DND-41 (cell line): Measurements from ENCODE around the gene INPP5A.

ENCODE experiments used
- ATAC-seq: fragments of 200-7000 bp; cut with Tn5 transposase; 3 replicates; pipeline ENCODE4 v1.9.1; 2021; ENCODE audit warnings: low read depth; ENCODE audit not compliant: insufficient read depth
- DNase-seq: peaks from one replicate; pipeline ENCODE4 v3.0.0-alpha.2; 2020
- H2AFZ ChIP-seq: 2 replicates; pipeline ENCODE4 v1.6.0; 2012; ENCODE audit warnings: low read depth, low read length
- H3K27ac ChIP-seq: 2 replicates; pipeline ENCODE4 v1.5.1; 2012; ENCODE audit warnings: low read length, inconsistent platforms
- H3K27me3 ChIP-seq: fragments of 200-600 bp; sonication (generic); 2 replicates; pipeline ENCODE4 v1.6.0; 2012; ENCODE audit warnings: low read length, mild to moderate bottlenecking, inconsistent platforms; ENCODE audit not compliant: insufficient read depth, poor library complexity
- H3K36me3 ChIP-seq: 2 replicates; pipeline ENCODE4 v1.5.1; 2012; ENCODE audit warnings: low read length, inconsistent platforms; ENCODE audit not compliant: insufficient read depth
- H3K4me1 ChIP-seq: 2 replicates; pipeline ENCODE4 v1.5.1; 2012; ENCODE audit warnings: mild to moderate bottlenecking, low read length; ENCODE audit not compliant: insufficient read depth
- H3K4me2 ChIP-seq: 2 replicates; pipeline ENCODE4 v1.6.0; 2012; ENCODE audit warnings: mild to moderate bottlenecking, moderate library complexity, low read length, inconsistent platforms; ENCODE audit not compliant: insufficient read depth
- H3K4me3 ChIP-seq, 2 experiments: fragments of 200-600 bp in 1 of 2; shearing (Covaris generic) in 1 of 2; 2 replicates each; pipeline ENCODE4 v1.5.1; 2012 to 2016; ENCODE audit warnings: inconsistent platforms in 2 of 2, low read length in 2 of 2, mild to moderate bottlenecking in 2 of 2, low read depth in 1 of 2, moderate library complexity in 1 of 2
- H3K79me2 ChIP-seq: 2 replicates; pipeline ENCODE4 v1.6.0; 2012; ENCODE audit warnings: low read length, inconsistent platforms; ENCODE audit not compliant: insufficient read depth
- H3K9ac ChIP-seq: 2 replicates; pipeline ENCODE4 v1.6.0; 2012; ENCODE audit warnings: low read depth, mild to moderate bottlenecking, inconsistent platforms, low read length, moderate library complexity
- H3K9me3 ChIP-seq: 2 replicates; pipeline ENCODE4 v1.5.1; 2012; ENCODE audit warnings: low read length, moderate library complexity, mild to moderate bottlenecking, inconsistent platforms; ENCODE audit not compliant: insufficient read depth, severe bottlenecking
- H4K20me1 ChIP-seq: 2 replicates; pipeline ENCODE4 v1.6.0; 2012; ENCODE audit warnings: low read length; ENCODE audit not compliant: insufficient read depth
- EZH2 ChIP-seq: IDR thresholded peaks from 3 replicates; pipeline ENCODE4 v1.6.1; 2012; ENCODE audit warnings: borderline replicate concordance, low read depth, mild to moderate bottlenecking, moderate library complexity, low read length, inconsistent platforms; ENCODE audit not compliant: severe bottlenecking
- TF ChIP-seq, protein P1 (sequence below): IDR thresholded peaks from 2 replicates; pipeline ENCODE4 v1.5.1; 2012; ENCODE audit warnings: borderline replicate concordance, low read length, moderate library complexity, mild to moderate bottlenecking; ENCODE audit not compliant: poor library complexity, severe bottlenecking; ENCODE audit errors: extremely low read depth

INPP5A gene

DNA sequence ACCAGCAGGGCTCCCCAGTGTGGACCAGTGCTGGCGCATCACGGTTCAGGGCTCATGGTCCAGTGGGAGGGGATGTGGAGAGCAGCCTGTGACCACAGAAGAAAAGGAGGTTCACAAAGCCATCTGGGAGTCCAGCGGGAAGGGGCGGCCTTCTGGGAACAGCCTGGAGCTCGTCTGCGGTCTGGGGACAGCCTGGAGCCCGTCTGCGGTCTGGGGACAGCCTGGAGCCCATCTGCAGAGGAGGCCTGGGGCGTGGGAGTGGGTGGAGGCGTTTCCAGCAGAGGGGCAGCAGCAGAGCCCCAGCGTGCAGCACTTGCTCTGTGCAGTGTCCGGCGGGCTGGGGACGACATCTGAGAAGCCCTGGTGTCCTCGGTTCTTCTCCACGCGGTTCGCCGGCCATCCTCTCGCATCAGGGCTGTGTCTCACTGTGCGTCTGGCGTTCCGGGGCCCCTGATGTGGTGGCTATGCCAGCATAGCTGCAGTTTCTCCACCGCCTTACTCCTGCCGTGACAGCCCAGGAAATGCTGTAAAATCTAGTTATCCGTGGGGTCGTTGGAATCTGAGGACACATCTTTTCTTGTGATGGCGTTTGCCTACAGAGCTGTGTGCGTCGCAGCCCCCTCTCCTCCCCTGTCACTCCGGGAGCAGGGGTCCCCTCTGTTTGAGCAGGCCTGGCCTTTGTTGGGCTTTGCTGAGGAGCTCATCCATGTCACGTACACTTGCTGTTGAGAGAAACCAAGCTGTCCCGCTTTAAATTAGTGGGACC is 104.6 kb downstream of the INPP5A start:
- Histone ChIP-seq H2AFZ (no peak overlapping the region), H3K9me3 (no peaks in the 10 kb centered on the region), H3K27ac (no peak overlapping the region), H3K79me2 (peaks cover 80% of the 10 kb centered on the region), H4K20me1 (peaks cover 73% of the 10 kb centered on the region), H3K27me3 (no peaks in the 10 kb centered on the region), H3K9ac (no peak overlapping the region), H3K4me2 (no peak overlapping the region), H3K4me1 (peaks cover 6% of the 10 kb centered on the region), H3K4me3 (no peak overlapping the region), H3K36me3 (peaks cover 14% of the 10 kb centered on the region)
- no peak for DNase-seq
- TF ChIP-seq, protein P1, sequence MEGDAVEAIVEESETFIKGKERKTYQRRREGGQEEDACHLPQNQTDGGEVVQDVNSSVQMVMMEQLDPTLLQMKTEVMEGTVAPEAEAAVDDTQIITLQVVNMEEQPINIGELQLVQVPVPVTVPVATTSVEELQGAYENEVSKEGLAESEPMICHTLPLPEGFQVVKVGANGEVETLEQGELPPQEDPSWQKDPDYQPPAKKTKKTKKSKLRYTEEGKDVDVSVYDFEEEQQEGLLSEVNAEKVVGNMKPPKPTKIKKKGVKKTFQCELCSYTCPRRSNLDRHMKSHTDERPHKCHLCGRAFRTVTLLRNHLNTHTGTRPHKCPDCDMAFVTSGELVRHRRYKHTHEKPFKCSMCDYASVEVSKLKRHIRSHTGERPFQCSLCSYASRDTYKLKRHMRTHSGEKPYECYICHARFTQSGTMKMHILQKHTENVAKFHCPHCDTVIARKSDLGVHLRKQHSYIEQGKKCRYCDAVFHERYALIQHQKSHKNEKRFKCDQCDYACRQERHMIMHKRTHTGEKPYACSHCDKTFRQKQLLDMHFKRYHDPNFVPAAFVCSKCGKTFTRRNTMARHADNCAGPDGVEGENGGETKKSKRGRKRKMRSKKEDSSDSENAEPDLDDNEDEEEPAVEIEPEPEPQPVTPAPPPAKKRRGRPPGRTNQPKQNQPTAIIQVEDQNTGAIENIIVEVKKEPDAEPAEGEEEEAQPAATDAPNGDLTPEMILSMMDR = no peak
- no peak for TF ChIP-seq EZH2
- no peak for ATAC-seq

DNA sequence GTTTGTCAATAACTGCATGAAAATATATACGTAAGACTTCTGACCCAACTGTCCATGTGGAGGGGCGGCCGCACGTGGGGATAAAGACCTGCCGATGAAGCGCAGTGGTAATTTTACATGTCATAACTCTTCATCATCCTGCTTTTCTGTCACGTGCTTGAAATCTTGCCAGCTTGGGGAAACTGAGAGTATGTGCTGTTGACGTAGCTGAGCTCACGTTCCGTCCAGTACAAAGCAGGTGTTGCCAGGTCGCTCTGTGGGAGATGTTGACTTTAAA is 105.1 kb downstream of the INPP5A start:
- no peak for DNase-seq
- H3K27me3 ChIP-seq = no peaks in the 10 kb centered on the region
- H3K4me2 ChIP-seq = no peak overlapping the region
- peaks cover 1% of the 10 kb centered on the region for H3K4me1 ChIP-seq
- H3K4me3 ChIP-seq = no peak overlapping the region
- peaks cover 76% of the 10 kb centered on the region for H3K79me2 ChIP-seq
- TF ChIP-seq EZH2 = no peak
- TF ChIP-seq, protein P1 = no peak
- H4K20me1 ChIP-seq = peaks cover 67% of the 10 kb centered on the region
- ATAC-seq = no peak
- no peak overlapping the region for H3K9ac ChIP-seq
- no peak overlapping the region for H2AFZ ChIP-seq
- peaks cover 14% of the 10 kb centered on the region for H3K36me3 ChIP-seq
- no peak overlapping the region for H3K27ac ChIP-seq
- H3K9me3 ChIP-seq = no peaks in the 10 kb centered on the region

DNA sequence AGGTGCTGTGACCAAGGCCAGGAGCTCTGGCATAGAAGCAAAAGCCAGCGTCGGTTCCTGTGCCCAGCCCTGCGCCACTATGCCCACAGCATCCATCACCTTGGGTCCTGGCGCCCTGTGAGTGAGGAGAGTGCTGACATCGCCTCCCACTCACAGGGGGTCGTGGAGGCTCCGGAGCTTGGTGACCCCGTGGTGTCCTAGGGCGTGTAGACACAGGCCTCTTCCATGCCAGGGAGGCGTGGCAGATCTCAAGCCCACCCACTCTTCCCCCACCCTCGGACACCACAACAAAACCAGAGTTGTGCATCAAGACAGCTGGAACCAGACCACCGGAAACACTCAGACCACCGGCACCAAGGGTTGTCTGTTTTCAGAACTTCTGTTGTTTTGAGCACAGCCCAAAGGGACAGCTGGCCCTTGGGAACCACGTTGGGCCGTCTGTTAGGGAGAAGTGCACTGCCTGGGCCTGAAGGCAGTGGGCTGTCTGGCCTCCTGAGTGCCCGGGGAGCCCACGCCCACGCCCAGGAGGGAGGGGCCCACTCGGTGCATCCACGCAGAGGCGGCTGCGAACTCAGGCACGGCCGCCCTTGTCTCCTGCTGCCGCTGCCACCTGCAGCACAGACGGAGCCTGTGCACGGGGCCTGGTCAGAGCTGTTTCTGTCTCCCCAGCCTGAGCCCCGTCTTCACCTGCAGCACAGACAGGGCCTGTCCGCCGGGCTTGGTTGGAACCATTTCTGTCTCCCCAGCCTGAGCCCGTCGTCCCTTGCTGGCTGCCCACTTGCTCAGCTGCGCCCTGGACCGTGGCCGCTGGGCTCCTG is 106.3 kb downstream of the INPP5A start:
- Histone ChIP-seq H3K27me3 (no peaks in the 10 kb centered on the region), H3K9ac (no peak overlapping the region), H3K4me2 (no peak overlapping the region), H3K4me1 (no peaks in the 10 kb centered on the region), H3K4me3 (no peak overlapping the region), H2AFZ (no peak overlapping the region), H3K79me2 (peaks cover 64% of the 10 kb centered on the region), H3K9me3 (no peaks in the 10 kb centered on the region), H3K27ac (no peak overlapping the region), H4K20me1 (peaks cover 61% of the 10 kb centered on the region), H3K36me3 (peaks cover 14% of the 10 kb centered on the region)
- 0 out of 3 replicates have a peak, but pooled peaks have one; percentile 42 for ATAC-seq
- no peak for TF ChIP-seq EZH2
- TF ChIP-seq, protein P1 = peak; percentile 11
- DNase-seq = no peak
